Measurements from ENCODE around the gene C5orf22.

- TF ChIP-seq, protein P1, sequence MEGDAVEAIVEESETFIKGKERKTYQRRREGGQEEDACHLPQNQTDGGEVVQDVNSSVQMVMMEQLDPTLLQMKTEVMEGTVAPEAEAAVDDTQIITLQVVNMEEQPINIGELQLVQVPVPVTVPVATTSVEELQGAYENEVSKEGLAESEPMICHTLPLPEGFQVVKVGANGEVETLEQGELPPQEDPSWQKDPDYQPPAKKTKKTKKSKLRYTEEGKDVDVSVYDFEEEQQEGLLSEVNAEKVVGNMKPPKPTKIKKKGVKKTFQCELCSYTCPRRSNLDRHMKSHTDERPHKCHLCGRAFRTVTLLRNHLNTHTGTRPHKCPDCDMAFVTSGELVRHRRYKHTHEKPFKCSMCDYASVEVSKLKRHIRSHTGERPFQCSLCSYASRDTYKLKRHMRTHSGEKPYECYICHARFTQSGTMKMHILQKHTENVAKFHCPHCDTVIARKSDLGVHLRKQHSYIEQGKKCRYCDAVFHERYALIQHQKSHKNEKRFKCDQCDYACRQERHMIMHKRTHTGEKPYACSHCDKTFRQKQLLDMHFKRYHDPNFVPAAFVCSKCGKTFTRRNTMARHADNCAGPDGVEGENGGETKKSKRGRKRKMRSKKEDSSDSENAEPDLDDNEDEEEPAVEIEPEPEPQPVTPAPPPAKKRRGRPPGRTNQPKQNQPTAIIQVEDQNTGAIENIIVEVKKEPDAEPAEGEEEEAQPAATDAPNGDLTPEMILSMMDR (IDR thresholded peaks at IDR 0.05): no peak
- no peak for TF ChIP-seq POLR2A (IDR thresholded peaks at IDR 0.05)
Measured at GRCh38 chr5:31556461-31556860, 24.4 kb downstream of the C5orf22 start.
